ENCODE results near the gene CACNA1F. TPM values are rescaled to one million over a fixed set of nuclear protein-coding genes. Genes with fewer than 3 reads are reported as not detected.

CACNA1F gene
- total RNA-seq (2012; rRNA removed), result not detected in 2 replicates

DNA sequence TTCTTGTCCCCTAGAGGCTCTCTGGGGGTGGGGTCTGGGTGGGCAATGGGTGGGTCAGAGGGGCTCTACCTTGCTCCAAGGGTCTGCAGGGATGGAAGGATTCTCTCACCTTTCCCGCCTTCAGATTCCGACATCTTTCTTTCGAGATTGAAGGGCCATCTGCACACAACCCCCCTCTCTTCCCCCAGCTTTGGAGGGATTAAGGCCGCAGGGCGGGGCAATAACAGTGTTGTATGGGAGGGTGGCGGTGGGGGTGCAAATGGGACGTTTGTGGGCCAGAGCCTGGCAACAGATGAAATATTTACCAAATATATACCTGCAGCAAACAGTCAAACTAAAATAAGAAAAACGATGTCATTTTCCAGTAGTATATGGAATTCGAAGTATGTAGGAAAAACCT is at the start of gene CACNA1F:
Gene CACNA1F, minus strand, starts transcription at position 165 of the 400 bp plus-strand sequence. Its CDS starts 31 bp downstream, at position 134.
- H3K27me3 ChIP-seq (ENCODE audit: control insufficient read depth, insufficient read depth, low read length), result no peaks in the 10 kb centered on the region
- no peak within 1 kb of the TSS for H3K9ac ChIP-seq (ENCODE audit: low read depth, low read length)
- no peaks in the 10 kb centered on the region for H3K36me3 ChIP-seq (ENCODE audit: insufficient read depth, low read length)
- H3K4me2 ChIP-seq (ENCODE audit: low read length), result no peak within 1 kb of the TSS
- no peaks in the 10 kb centered on the region for H3K9me3 ChIP-seq (replicated peaks; ENCODE audit: low read length)
- no peak within 1 kb of the TSS for H3K4me3 ChIP-seq (ENCODE audit: low read length)
- no peaks in the 10 kb centered on the region for H3K4me1 ChIP-seq (ENCODE audit: control insufficient read depth, insufficient read depth, low read length)

GRCh38 chrX:49282647-49283011 is 49.5 kb upstream of the CACNA1F start:
- Histone ChIP-seq H3K4me1 (ENCODE audit: control insufficient read depth, insufficient read depth, low read length) (no peaks in the 10 kb centered on the region), H3K9me3 (replicated peaks; ENCODE audit: low read length) (no peaks in the 10 kb centered on the region), H3K9ac (ENCODE audit: low read depth, low read length) (no peak overlapping the region), H3K27me3 (ENCODE audit: control insufficient read depth, insufficient read depth, low read length) (no peaks in the 10 kb centered on the region), H3K4me2 (ENCODE audit: low read length) (no peak overlapping the region), H3K36me3 (ENCODE audit: insufficient read depth, low read length) (no peaks in the 10 kb centered on the region), H3K4me3 (ENCODE audit: low read length) (no peak overlapping the region)

- Histone ChIP-seq H3K9me3 (replicated peaks; ENCODE audit: low read length) (no peaks in the 10 kb centered on the region), H3K4me3 (ENCODE audit: low read length) (no peak overlapping the region), H3K4me2 (ENCODE audit: low read length) (no peak overlapping the region), H3K36me3 (ENCODE audit: insufficient read depth, low read length) (no peaks in the 10 kb centered on the region), H3K9ac (ENCODE audit: low read depth, low read length) (no peak overlapping the region), H3K27me3 (ENCODE audit: control insufficient read depth, insufficient read depth, low read length) (no peaks in the 10 kb centered on the region), H3K4me1 (ENCODE audit: control insufficient read depth, insufficient read depth, low read length) (no peaks in the 10 kb centered on the region)
These were observed 44.9 kb upstream of the CACNA1F start for GRCh38 chrX:49278081-49278480.

DNA sequence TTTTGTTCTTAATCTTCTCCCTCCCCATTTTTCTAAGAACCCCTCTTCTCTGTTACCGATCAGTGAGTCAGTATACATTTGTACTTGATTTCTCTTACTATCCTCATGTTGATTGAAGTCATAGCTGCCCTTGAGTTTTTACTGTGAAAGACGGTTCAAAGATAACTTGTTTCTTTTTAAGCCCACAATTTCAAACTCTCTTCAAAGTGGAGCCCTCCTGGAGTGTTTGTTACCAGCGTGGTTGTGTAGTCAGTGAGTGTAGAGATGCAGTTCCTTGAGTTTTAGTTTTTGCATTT is 44.3 kb upstream of the CACNA1F start:
- Histone ChIP-seq H3K9ac (ENCODE audit: low read depth, low read length) (no peak overlapping the region), H3K9me3 (replicated peaks; ENCODE audit: low read length) (no peaks in the 10 kb centered on the region), H3K36me3 (ENCODE audit: insufficient read depth, low read length) (no peaks in the 10 kb centered on the region), H3K27me3 (ENCODE audit: control insufficient read depth, insufficient read depth, low read length) (no peaks in the 10 kb centered on the region), H3K4me2 (ENCODE audit: low read length) (no peak overlapping the region), H3K4me3 (ENCODE audit: low read length) (no peak overlapping the region), H3K4me1 (ENCODE audit: control insufficient read depth, insufficient read depth, low read length) (peaks cover 2% of the 10 kb centered on the region)

DNA sequence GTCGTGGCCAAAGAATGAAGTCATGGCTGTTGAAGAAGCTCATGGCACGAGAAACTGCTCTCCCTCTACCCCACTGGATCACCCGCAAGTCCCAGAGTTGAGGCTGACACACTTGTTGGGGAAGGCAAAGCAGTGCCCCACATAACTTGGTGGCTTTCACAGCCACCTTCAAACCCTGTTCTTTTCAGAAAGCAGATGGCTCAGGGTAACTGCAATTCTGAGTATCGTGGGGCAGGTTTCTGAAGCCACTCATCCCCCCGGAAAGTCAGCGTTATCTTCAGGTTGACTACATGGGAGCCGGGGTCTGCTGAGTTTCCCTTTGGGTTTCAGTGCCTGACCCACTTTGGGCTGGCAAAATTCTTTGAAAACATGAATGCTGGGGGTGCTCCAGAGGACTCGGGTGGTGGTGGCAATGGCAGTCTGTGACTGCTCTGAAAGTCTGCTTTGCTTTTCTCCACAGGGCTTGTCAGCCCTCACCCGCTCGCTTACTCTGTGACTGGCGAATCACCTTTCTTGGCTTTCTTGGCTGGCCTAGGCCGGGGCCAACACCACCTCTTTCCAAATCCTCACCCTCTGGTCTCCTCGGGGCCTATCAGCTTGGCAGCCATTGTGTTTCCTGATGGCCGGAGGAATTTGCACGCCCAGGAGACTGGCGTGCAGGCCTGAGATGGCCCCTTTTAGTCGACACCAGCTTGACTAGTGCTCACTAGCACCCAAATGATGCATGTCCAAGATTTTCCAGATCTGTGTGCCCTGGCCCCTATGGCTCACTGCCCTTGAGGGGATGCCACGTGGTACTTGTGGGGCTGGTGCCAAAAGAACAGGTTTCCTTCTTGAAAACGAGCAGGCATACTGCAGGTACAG is 43.8 kb upstream of the CACNA1F start:
- Histone ChIP-seq H3K9me3 (replicated peaks; ENCODE audit: low read length) (no peaks in the 10 kb centered on the region), H3K4me1 (ENCODE audit: control insufficient read depth, insufficient read depth, low read length) (peaks cover 6% of the 10 kb centered on the region)

GRCh38 chrX:49276207-49276606 is 43.1 kb upstream of the CACNA1F start:
- H3K9ac ChIP-seq (ENCODE audit: low read depth, low read length), result no peak overlapping the region
- no peak overlapping the region for H3K4me2 ChIP-seq (ENCODE audit: low read length)
- H3K27me3 ChIP-seq (ENCODE audit: control insufficient read depth, insufficient read depth, low read length), result no peaks in the 10 kb centered on the region
- H3K4me3 ChIP-seq (ENCODE audit: low read length), result no peak overlapping the region
- H3K9me3 ChIP-seq (replicated peaks; ENCODE audit: low read length), result no peaks in the 10 kb centered on the region
- no peaks in the 10 kb centered on the region for H3K36me3 ChIP-seq (ENCODE audit: insufficient read depth, low read length)
- peaks cover 6% of the 10 kb centered on the region for H3K4me1 ChIP-seq (ENCODE audit: control insufficient read depth, insufficient read depth, low read length)

More for the DNA sequence above, 43.8 kb upstream of the CACNA1F start:
- Histone ChIP-seq H3K4me2 (ENCODE audit: low read length) (no peak overlapping the region), H3K4me3 (ENCODE audit: low read length) (no peak overlapping the region), H3K36me3 (ENCODE audit: insufficient read depth, low read length) (no peaks in the 10 kb centered on the region), H3K9ac (ENCODE audit: low read depth, low read length) (no peak overlapping the region), H3K27me3 (ENCODE audit: control insufficient read depth, insufficient read depth, low read length) (no peaks in the 10 kb centered on the region)

- H3K4me1 ChIP-seq (ENCODE audit: control insufficient read depth, insufficient read depth, low read length), result peaks cover 20% of the 10 kb centered on the region
- H3K4me3 ChIP-seq (ENCODE audit: low read length), result no peak overlapping the region
- no peak overlapping the region for H3K9ac ChIP-seq (ENCODE audit: low read depth, low read length)
- no peaks in the 10 kb centered on the region for H3K27me3 ChIP-seq (ENCODE audit: control insufficient read depth, insufficient read depth, low read length)
- no peaks in the 10 kb centered on the region for H3K9me3 ChIP-seq (replicated peaks; ENCODE audit: low read length)
- H3K4me2 ChIP-seq (ENCODE audit: low read length), result no peak overlapping the region
- no peaks in the 10 kb centered on the region for H3K36me3 ChIP-seq (ENCODE audit: insufficient read depth, low read length)
These were observed 40.1 kb upstream of the CACNA1F start for GRCh38 chrX:49273181-49273727.

GRCh38 chrX:49272421-49272820 is 39.3 kb upstream of the CACNA1F start:
- H3K4me3 ChIP-seq (ENCODE audit: low read length), result no peak overlapping the region
- no peaks in the 10 kb centered on the region for H3K9me3 ChIP-seq (replicated peaks; ENCODE audit: low read length)
- peaks cover 20% of the 10 kb centered on the region for H3K4me1 ChIP-seq (ENCODE audit: control insufficient read depth, insufficient read depth, low read length)
- H3K36me3 ChIP-seq (ENCODE audit: insufficient read depth, low read length), result no peaks in the 10 kb centered on the region
- H3K27me3 ChIP-seq (ENCODE audit: control insufficient read depth, insufficient read depth, low read length), result no peaks in the 10 kb centered on the region
- H3K4me2 ChIP-seq (ENCODE audit: low read length), result peak overlapping the region; percentile 9
- H3K9ac ChIP-seq (ENCODE audit: low read depth, low read length), result no peak overlapping the region

GRCh38 chrX:49271341-49271740 is 38.2 kb upstream of the CACNA1F start:
- H3K4me3 ChIP-seq (ENCODE audit: low read length), result peak overlapping the region; percentile 78
- peaks cover 20% of the 10 kb centered on the region for H3K4me1 ChIP-seq (ENCODE audit: control insufficient read depth, insufficient read depth, low read length)
- peak overlapping the region; percentile 76 for H3K4me2 ChIP-seq (ENCODE audit: low read length)
- H3K27me3 ChIP-seq (ENCODE audit: control insufficient read depth, insufficient read depth, low read length), result no peaks in the 10 kb centered on the region
- no peak overlapping the region for H3K9ac ChIP-seq (ENCODE audit: low read depth, low read length)
- no peaks in the 10 kb centered on the region for H3K9me3 ChIP-seq (replicated peaks; ENCODE audit: low read length)
- H3K36me3 ChIP-seq (ENCODE audit: insufficient read depth, low read length), result no peaks in the 10 kb centered on the region

DNA sequence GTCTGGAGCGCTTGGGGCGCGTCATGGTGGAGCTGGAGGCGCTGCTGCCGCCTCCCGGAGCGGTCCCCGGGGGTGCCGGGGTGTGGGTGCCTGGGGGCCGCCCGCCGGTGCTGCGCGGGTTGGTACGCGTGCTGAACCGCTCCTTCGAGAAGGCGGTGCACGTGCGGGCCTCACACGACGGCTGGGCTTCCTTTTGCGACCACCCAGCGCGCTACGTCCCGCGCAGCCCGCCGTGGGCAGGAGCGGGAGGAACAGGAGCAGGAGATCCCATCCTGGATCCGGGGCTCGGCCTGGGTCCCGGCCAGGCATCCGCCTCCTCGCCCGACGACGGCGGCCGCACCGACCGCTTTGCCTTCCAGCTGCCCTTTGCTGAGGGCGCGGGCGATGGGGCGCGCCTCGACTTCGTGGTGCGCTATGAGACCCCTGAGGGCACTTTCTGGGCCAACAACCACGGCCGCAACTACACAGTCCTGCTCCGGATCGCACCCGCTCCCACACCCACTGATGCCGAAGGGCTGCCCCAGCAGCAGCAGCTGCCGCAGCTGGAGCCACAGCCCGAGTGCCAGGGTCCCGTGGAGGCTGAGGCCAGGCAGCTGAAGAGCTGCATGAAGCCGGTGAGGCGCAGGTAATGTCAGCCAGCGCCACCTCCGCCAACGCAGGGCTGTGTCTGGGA is 37.2 kb upstream of the CACNA1F start:
- Histone ChIP-seq H3K4me3 (ENCODE audit: low read length) (peak overlapping the region; percentile 78), H3K27me3 (ENCODE audit: control insufficient read depth, insufficient read depth, low read length) (no peaks in the 10 kb centered on the region), H3K9me3 (replicated peaks; ENCODE audit: low read length) (no peaks in the 10 kb centered on the region), H3K4me1 (ENCODE audit: control insufficient read depth, insufficient read depth, low read length) (peaks cover 20% of the 10 kb centered on the region), H3K4me2 (ENCODE audit: low read length) (peak overlapping the region; percentile 76), H3K36me3 (ENCODE audit: insufficient read depth, low read length) (no peaks in the 10 kb centered on the region), H3K9ac (ENCODE audit: low read depth, low read length) (peak overlapping the region; percentile 88)

GRCh38 chrX:49269767-49270248 is 36.7 kb upstream of the CACNA1F start, which contains the start of gene PPP1R3F:
TSS of gene PPP1R3F (plus strand) at chrX:49269793. CDS start at chrX:49269870, 77 bp downstream.
- H3K36me3 ChIP-seq (ENCODE audit: insufficient read depth, low read length), result no peaks in the 10 kb centered on the region
- no peaks in the 10 kb centered on the region for H3K27me3 ChIP-seq (ENCODE audit: control insufficient read depth, insufficient read depth, low read length)
- H3K4me3 ChIP-seq (ENCODE audit: low read length), result peak within 1 kb of the TSS; percentile 78
- H3K9ac ChIP-seq (ENCODE audit: low read depth, low read length), result peak within 1 kb of the TSS; percentile 91
- no peaks in the 10 kb centered on the region for H3K9me3 ChIP-seq (replicated peaks; ENCODE audit: low read length)
- H3K4me2 ChIP-seq (ENCODE audit: low read length), result peak within 1 kb of the TSS; percentile 76
- peaks cover 20% of the 10 kb centered on the region for H3K4me1 ChIP-seq (ENCODE audit: control insufficient read depth, insufficient read depth, low read length)

Measured in skeletal muscle satellite cell (primary cell).